HL-60 (cell line): Measurements from ENCODE around the gene PCYT1B.

Experiments used
- DNase-seq, 2 experiments: peaks; one replicate each; pipeline ENCODE4 v3.0.0-alpha.2; 2010 to 2020; ENCODE audit warnings: low read depth in 1 of 2, low spot score in 1 of 2
- H3K27ac ChIP-seq: fragments of 250-450 bp; sonication (Bioruptor Pico); replicated peaks from 2 replicates; pipeline ENCODE4 v1.5.1; 2020; ENCODE audit warnings: mild to moderate bottlenecking, moderate library complexity
- H3K27me3 ChIP-seq: fragments of 250-450 bp; sonication (Bioruptor Pico); 2 replicates; pipeline ENCODE4 v1.5.1; 2021; ENCODE audit warnings: mild to moderate bottlenecking, moderate library complexity; ENCODE audit not compliant: insufficient read depth, poor library complexity, severe bottlenecking
- H3K4me3 ChIP-seq: replicated peaks from 2 replicates; pipeline ENCODE4 v1.5.1; 2011; ENCODE audit warnings: mild to moderate bottlenecking, control low read depth, low read length; ENCODE audit not compliant: insufficient read depth
- GABPA ChIP-seq: IDR thresholded peaks from 2 replicates; pipeline ENCODE4 v1.6.1; 2012; ENCODE audit warnings: low read depth
- POLR2AphosphoS5 ChIP-seq: IDR thresholded peaks from 2 replicates; pipeline ENCODE4 v1.6.1; 2012; ENCODE audit warnings: low read depth
- SPI1 ChIP-seq: IDR thresholded peaks from 2 replicates; pipeline ENCODE4 v1.6.1; 2012; ENCODE audit warnings: low read depth, mild to moderate bottlenecking, borderline replicate concordance
- TF ChIP-seq, protein P1 (sequence below): IDR thresholded peaks from one replicate; pipeline ENCODE4 v1.5.1; 2011; ENCODE audit warnings: low read length, control low read depth, inconsistent platforms; ENCODE audit not compliant: insufficient read depth
- TF ChIP-seq, protein P2 (sequence below): IDR thresholded peaks from 2 replicates; pipeline ENCODE4 v1.6.1; 2012; ENCODE audit warnings: low read depth; ENCODE audit not compliant: insufficient replicate concordance

PCYT1B gene

GRCh38 chrX:24676403-24677024 is 29.4 kb upstream of the PCYT1B start:
- Histone ChIP-seq H3K27ac (no peak overlapping the region), H3K27me3 (no peaks in the 10 kb centered on the region), H3K4me3 (no peak overlapping the region)
- TF ChIP-seq POLR2AphosphoS5 (no peak), GABPA (no peak), SPI1 (no peak)
- TF ChIP-seq, protein P1, sequence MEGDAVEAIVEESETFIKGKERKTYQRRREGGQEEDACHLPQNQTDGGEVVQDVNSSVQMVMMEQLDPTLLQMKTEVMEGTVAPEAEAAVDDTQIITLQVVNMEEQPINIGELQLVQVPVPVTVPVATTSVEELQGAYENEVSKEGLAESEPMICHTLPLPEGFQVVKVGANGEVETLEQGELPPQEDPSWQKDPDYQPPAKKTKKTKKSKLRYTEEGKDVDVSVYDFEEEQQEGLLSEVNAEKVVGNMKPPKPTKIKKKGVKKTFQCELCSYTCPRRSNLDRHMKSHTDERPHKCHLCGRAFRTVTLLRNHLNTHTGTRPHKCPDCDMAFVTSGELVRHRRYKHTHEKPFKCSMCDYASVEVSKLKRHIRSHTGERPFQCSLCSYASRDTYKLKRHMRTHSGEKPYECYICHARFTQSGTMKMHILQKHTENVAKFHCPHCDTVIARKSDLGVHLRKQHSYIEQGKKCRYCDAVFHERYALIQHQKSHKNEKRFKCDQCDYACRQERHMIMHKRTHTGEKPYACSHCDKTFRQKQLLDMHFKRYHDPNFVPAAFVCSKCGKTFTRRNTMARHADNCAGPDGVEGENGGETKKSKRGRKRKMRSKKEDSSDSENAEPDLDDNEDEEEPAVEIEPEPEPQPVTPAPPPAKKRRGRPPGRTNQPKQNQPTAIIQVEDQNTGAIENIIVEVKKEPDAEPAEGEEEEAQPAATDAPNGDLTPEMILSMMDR: no peak
- TF ChIP-seq, protein P2, sequence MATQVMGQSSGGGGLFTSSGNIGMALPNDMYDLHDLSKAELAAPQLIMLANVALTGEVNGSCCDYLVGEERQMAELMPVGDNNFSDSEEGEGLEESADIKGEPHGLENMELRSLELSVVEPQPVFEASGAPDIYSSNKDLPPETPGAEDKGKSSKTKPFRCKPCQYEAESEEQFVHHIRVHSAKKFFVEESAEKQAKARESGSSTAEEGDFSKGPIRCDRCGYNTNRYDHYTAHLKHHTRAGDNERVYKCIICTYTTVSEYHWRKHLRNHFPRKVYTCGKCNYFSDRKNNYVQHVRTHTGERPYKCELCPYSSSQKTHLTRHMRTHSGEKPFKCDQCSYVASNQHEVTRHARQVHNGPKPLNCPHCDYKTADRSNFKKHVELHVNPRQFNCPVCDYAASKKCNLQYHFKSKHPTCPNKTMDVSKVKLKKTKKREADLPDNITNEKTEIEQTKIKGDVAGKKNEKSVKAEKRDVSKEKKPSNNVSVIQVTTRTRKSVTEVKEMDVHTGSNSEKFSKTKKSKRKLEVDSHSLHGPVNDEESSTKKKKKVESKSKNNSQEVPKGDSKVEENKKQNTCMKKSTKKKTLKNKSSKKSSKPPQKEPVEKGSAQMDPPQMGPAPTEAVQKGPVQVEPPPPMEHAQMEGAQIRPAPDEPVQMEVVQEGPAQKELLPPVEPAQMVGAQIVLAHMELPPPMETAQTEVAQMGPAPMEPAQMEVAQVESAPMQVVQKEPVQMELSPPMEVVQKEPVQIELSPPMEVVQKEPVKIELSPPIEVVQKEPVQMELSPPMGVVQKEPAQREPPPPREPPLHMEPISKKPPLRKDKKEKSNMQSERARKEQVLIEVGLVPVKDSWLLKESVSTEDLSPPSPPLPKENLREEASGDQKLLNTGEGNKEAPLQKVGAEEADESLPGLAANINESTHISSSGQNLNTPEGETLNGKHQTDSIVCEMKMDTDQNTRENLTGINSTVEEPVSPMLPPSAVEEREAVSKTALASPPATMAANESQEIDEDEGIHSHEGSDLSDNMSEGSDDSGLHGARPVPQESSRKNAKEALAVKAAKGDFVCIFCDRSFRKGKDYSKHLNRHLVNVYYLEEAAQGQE: no peak
- no peak for DNase-seq

GRCh38 chrX:24673424-24673823 is 26.3 kb upstream of the PCYT1B start:
- TF ChIP-seq POLR2AphosphoS5 (no peak), GABPA (no peak)
- TF ChIP-seq, protein P1: no peak

DNA sequence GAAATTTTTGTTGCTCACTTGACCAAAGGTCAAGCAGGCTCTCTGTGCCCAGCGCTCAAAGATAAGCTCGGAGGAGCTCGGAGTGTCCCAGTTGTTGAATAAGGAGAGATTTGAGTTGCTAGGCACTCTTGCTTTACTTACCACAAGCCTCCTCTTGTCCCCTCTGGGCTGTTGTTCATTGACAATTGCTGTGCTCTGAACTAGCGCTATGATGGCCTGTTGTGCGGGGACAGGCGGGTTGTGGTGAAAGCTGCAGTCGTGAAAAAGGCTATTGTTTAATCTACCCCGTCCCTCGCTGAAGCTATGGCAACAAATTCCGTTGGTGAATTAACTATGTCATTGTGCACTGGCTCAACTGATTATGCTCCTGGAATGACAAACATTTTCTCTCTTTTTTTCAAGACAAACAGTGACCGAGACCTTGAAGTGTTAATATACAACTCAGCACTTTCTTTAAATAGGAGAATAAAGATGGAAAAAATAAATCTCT is 25.6 kb upstream of the PCYT1B start:
- no peak for DNase-seq
- TF ChIP-seq, protein P2: no peak
- TF ChIP-seq, protein P1: no peak
- TF ChIP-seq GABPA: no peak
- TF ChIP-seq SPI1: no peak
- no peak for TF ChIP-seq POLR2AphosphoS5
- H3K27ac ChIP-seq: no peak overlapping the region
- no peak overlapping the region for H3K4me3 ChIP-seq
- no peaks in the 10 kb centered on the region for H3K27me3 ChIP-seq

More at GRCh38 chrX:24673424-24673823, 26.3 kb upstream of the PCYT1B start:
- no peak for DNase-seq
- no peak overlapping the region for H3K27ac ChIP-seq
- H3K4me3 ChIP-seq: no peak overlapping the region
- no peaks in the 10 kb centered on the region for H3K27me3 ChIP-seq

DNA sequence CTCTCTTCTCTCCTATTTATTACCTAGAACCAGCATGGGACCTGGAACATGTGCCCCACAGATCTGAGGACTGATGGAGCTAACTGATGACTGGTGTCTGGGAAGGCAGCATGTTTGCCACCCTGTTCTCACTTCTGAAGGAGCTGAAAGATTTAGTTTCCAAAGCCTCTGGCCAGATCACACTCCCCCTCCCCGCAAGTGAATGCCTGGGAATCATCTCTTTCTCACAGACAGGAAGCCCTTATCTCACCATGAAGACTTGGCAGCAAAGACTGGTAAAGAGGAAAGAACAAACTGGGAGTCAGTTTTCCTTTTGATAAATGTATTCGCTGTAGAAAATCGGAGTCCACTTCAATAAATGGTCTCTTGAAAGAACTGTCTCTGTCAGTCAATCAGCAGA is 21.0 kb upstream of the PCYT1B start:
- no peaks in the 10 kb centered on the region for H3K27me3 ChIP-seq
- no peak overlapping the region for H3K27ac ChIP-seq
- no peak overlapping the region for H3K4me3 ChIP-seq
- no peak for DNase-seq
- TF ChIP-seq, protein P1: no peak
- TF ChIP-seq SPI1 (no peak), GABPA (no peak), POLR2AphosphoS5 (no peak)
- TF ChIP-seq, protein P2: no peak
